Testis (tissue), 3 donors: ENCODE data around the gene OPCML. TPM values are rescaled to one million over a fixed set of nuclear protein-coding genes. Genes with fewer than 3 reads are reported as not detected.

Source experiments
- DNase-seq: peaks from one replicate; pipeline ENCODE4 v3.0.0-alpha.2; 2019
- H3K27ac ChIP-seq, 2 donors: fragments of 200-600 bp; sonication (generic); one replicate each; pipeline ENCODE4 v1.5.1; 2019
- H3K27me3 ChIP-seq: fragments of 200-600 bp; sonication (generic); one replicate; pipeline ENCODE4 v1.5.1; 2019
- H3K36me3 ChIP-seq: fragments of 200-600 bp; sonication (generic); one replicate; pipeline ENCODE4 v1.5.1; 2017; ENCODE audit warnings: low read depth; ENCODE audit errors: missing control alignments
- H3K4me1 ChIP-seq: fragments of 200-600 bp; sonication (generic); one replicate; pipeline ENCODE4 v1.5.1; 2019
- H3K4me3 ChIP-seq, 2 donors: fragments of 200-600 bp; sonication (generic); one replicate each; pipeline ENCODE4 v1.5.1; 2017 to 2019
- H3K9me3 ChIP-seq: fragments of 200-600 bp; sonication (generic); one replicate; pipeline ENCODE4 v1.5.1; 2017
- POLR2A ChIP-seq: fragments of 450-650 bp; IDR thresholded peaks from one replicate; pipeline ENCODE4 v1.6.1; 2017; ENCODE audit warnings: antibody characterized with exemption, mild to moderate bottlenecking, moderate library complexity
- WGBS, 2 donors: methylation state at CpG; one replicate each; pipeline ENCODE4 v1.1.5; 2018; 5-methylcytosine and 5-hydroxymethylcytosine counted together
- intact Hi-C: fragments of 100-400 bp; cut with DNase I; formaldehyde crosslinking; loops from one replicate; pipeline ENCODE4 v1.15.1; 2023; ENCODE audit warnings: low total_unique reads
- polyA plus RNA-seq: library from polyadenylated mRNA; stranded (reverse); fragments of 350-450 nt; fragmentation: Illumina TruSeq; extraction: RNeasy Lipid Tissue Mini Kit (QIAGEN cat#74804); gene quantifications from one replicate; pipeline ENCODE4 v1.2.3, GENCODE V29; 2014; ENCODE audit warnings: low read depth, low replicate concordance; ENCODE audit not compliant: insufficient read depth
- total RNA-seq, 2 donors: library from RNA; depleted of rRNA; stranded (reverse); fragments of >200 nt; gene quantifications; one replicate each; pipeline ENCODE4 v1.2.3, GENCODE V29; 2016
- TF ChIP-seq, protein P1 (sequence below), 3 experiments: fragments of 450-650 bp in 2 of 3; fragments of 200-600 bp in 1 of 3; sonication (generic) in 1 of 3; IDR thresholded peaks; one replicate each; pipeline ENCODE4 v1.5.1; 2016 to 2019; ENCODE audit warnings: antibody characterized with exemption in 3 of 3, mild to moderate bottlenecking in 2 of 3, moderate library complexity in 1 of 3

OPCML gene
- total and polyA plus RNA-seq, 3 donors from 2014 or later = 0.16 to 2.7 (median 0.62) TPM

DNA sequence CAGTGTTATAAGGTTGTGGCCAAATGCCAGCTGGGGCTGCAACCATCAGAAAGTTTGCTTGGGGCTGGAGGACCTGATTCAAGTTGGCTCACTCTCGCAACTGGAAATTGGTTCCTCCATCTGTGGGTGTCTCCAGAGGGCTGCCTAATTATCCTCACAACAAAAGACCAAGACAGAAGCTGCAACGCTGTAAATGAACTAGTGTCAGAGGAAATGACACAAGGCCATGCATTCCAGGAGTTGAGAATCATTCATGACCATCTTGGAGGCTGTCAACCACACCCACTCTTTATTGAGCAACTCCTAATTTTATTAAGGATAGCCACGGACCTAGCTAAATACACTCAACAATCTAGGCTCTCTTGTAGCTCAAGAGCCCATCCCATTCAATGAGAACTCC is 1060.8 kb downstream of the OPCML start:
- H3K36me3 ChIP-seq = no peaks in the 10 kb centered on the region
- H3K27me3 ChIP-seq = no peaks in the 10 kb centered on the region
- no peak for DNase-seq
- H3K9me3 ChIP-seq = no peaks in the 10 kb centered on the region
- TF ChIP-seq, protein P1, sequence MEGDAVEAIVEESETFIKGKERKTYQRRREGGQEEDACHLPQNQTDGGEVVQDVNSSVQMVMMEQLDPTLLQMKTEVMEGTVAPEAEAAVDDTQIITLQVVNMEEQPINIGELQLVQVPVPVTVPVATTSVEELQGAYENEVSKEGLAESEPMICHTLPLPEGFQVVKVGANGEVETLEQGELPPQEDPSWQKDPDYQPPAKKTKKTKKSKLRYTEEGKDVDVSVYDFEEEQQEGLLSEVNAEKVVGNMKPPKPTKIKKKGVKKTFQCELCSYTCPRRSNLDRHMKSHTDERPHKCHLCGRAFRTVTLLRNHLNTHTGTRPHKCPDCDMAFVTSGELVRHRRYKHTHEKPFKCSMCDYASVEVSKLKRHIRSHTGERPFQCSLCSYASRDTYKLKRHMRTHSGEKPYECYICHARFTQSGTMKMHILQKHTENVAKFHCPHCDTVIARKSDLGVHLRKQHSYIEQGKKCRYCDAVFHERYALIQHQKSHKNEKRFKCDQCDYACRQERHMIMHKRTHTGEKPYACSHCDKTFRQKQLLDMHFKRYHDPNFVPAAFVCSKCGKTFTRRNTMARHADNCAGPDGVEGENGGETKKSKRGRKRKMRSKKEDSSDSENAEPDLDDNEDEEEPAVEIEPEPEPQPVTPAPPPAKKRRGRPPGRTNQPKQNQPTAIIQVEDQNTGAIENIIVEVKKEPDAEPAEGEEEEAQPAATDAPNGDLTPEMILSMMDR (IDR thresholded peaks at IDR 0.05) = no peak
- no peak for TF ChIP-seq POLR2A
- intact Hi-C loops = no loop called here
- 61 to 80% methylated on average over 3 of the region's 3 CpGs for WGBS, 2 donors
- no peaks in the 10 kb centered on the region for H3K4me1 ChIP-seq
- H3K27ac ChIP-seq = no peak overlapping the region
- H3K4me3 ChIP-seq = no peak overlapping the region

DNA sequence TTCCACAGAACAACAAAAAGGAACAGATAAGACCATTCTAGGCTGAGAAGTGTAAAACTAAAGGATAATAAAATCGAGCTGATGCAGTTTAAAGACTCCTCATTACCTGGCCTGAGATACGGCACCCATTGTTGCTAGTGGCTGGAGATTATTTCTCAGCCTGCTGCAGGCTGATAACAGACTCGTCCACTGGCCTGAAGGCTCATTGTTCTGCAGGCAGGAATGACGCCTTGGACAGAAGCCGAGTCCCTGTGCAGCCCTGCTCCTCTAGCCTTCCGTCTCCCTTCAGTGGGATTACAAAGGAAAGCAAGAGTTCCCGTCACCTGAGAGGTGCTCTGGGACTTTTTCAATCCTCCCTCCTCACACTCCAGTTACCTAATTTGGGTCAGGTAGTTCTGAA is 1065.3 kb downstream of the OPCML start:
- Histone ChIP-seq H3K27me3 (no peaks in the 10 kb centered on the region), H3K27ac (no peak overlapping the region), H3K4me1 (no peaks in the 10 kb centered on the region), H3K9me3 (no peaks in the 10 kb centered on the region), H3K4me3 (no peak overlapping the region), H3K36me3 (no peaks in the 10 kb centered on the region)
- no peak for TF ChIP-seq POLR2A
- TF ChIP-seq, protein P1 (IDR thresholded peaks at IDR 0.05) = no peak
- 24 to 35% methylated on average over 7 of the region's 7 CpGs for WGBS, 2 donors
- intact Hi-C loops = no loop called here
- DNase-seq = no peak

DNA sequence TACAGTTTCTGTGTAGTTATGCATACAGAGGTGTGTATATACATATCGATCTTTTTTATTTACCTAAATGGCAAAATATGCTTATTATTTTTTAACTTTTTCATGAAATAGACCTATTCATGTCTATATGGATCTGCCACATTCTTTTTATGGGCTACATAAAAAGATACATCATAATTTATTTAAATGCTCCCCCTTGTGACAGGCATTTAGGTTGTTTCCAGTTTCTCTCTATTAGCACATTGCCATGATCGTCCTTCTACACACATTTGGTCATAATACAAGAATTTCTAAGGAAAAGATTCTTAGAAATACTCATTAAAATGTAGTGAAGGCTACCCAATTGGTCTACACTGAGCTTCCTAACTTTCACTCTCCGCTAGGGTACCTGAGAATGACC is 1067.4 kb downstream of the OPCML start:
- TF ChIP-seq POLR2A = no peak
- TF ChIP-seq, protein P1 (IDR thresholded peaks at IDR 0.05) = no peak
- intact Hi-C loops = no loop called here
- whole genome bisulfite sequencing, 2 donors = 79 to 88% methylated on average over 3 of the region's 3 CpGs
- no peak for DNase-seq
- Histone ChIP-seq H3K4me1 (no peaks in the 10 kb centered on the region), H3K27me3 (no peaks in the 10 kb centered on the region), H3K9me3 (no peaks in the 10 kb centered on the region), H3K27ac (no peak overlapping the region), H3K4me3 (no peak overlapping the region), H3K36me3 (no peaks in the 10 kb centered on the region)

DNA sequence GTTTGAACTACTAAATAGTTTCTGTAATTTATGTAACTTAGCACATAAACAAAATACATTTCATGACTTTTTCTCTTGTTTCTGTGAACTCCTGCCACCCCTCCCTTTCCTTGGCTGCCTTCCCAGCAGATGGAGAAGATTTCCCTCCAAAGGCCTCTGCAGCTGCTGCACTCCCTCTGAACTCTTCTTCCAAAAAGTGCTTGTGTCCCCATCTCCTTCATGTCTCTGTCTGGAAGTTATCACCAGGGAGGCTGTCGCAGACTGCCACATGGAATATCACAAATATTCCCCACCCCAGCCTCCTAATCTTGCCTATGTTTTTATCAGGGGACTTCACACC is 1068.3 kb downstream of the OPCML start:
- intact Hi-C loops = no loop called here
- TF ChIP-seq, protein P1 (IDR thresholded peaks at IDR 0.05) = no peak
- TF ChIP-seq POLR2A = no peak
- no peaks in the 10 kb centered on the region for H3K27me3 ChIP-seq
- no peak overlapping the region for H3K4me3 ChIP-seq
- H3K9me3 ChIP-seq = no peaks in the 10 kb centered on the region
- no peaks in the 10 kb centered on the region for H3K36me3 ChIP-seq
- no peak overlapping the region for H3K27ac ChIP-seq
- WGBS, 2 donors = 61 to 71% methylated on average over 1 of the region's 1 CpG
- DNase-seq = no peak
- no peaks in the 10 kb centered on the region for H3K4me1 ChIP-seq

DNA sequence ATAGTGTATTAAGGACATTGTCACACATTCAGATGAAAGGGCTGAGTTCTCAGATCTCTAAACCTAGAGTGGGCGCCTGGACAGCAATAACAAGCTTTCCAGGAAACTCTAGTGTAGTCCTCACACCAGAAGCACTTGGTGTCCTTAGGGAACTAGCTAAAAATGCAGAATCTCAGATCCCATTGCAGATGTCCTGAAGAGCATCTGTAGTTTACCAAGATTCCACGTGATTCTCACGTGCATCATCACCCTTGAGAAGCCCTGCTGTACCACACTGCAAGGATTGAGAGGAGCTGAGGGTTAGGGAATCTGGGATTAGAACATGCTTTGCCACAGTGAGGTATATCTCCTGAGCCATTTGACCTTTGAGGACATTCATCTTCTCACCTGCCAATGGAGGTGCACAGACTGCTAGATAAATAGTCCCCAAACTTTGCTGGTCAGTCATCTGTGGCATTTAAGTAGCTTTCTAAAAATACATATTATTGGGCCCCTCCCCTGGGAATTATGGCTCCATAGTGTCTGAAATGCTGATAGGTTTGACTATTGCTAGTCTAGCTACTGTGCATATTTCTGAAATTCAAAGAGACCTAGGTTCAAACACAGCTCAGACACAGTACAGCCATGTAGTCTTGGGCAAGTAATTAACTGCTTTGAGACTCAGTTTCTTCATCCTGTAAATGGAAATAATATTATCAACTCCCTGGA is 1068.9 kb downstream of the OPCML start:
- no peaks in the 10 kb centered on the region for H3K36me3 ChIP-seq
- intact Hi-C loops = no loop called here
- H3K27me3 ChIP-seq = no peaks in the 10 kb centered on the region
- no peak for TF ChIP-seq POLR2A
- no peaks in the 10 kb centered on the region for H3K4me1 ChIP-seq
- no peak overlapping the region for H3K27ac ChIP-seq
- DNase-seq = no peak
- no peaks in the 10 kb centered on the region for H3K9me3 ChIP-seq
- 56 to 57% methylated on average over 3 of the region's 3 CpGs for WGBS, 2 donors
- no peak overlapping the region for H3K4me3 ChIP-seq
